ENCODE data around the gene MAX. TPM values are rescaled to one million over a fixed set of nuclear protein-coding genes. Genes with fewer than 3 reads are reported as not detected.

Gene MAX
- total and polyA plus RNA-seq, 3 donors from 2014 or later = 53.1 to 56.7 (median 56.4) TPM

GRCh38 chr14:65144170-65144569 lies 41.9 kb upstream of the MAX start:
- no peak overlapping the region for H3K4me3 ChIP-seq
- 87 to 89% methylated on average over 8 of the region's 8 CpGs for WGBS, 2 donors
- DNase-seq = no peak
- no peaks in the 10 kb centered on the region for H3K27me3 ChIP-seq
- no peaks in the 10 kb centered on the region for H3K4me1 ChIP-seq
- intact Hi-C loops (cut with DNase I; ENCODE audit: low total_unique reads) = no loop called here
- H3K27ac ChIP-seq = no peak overlapping the region
- H3K9me3 ChIP-seq = no peaks in the 10 kb centered on the region
- TF ChIP-seq, protein P1, sequence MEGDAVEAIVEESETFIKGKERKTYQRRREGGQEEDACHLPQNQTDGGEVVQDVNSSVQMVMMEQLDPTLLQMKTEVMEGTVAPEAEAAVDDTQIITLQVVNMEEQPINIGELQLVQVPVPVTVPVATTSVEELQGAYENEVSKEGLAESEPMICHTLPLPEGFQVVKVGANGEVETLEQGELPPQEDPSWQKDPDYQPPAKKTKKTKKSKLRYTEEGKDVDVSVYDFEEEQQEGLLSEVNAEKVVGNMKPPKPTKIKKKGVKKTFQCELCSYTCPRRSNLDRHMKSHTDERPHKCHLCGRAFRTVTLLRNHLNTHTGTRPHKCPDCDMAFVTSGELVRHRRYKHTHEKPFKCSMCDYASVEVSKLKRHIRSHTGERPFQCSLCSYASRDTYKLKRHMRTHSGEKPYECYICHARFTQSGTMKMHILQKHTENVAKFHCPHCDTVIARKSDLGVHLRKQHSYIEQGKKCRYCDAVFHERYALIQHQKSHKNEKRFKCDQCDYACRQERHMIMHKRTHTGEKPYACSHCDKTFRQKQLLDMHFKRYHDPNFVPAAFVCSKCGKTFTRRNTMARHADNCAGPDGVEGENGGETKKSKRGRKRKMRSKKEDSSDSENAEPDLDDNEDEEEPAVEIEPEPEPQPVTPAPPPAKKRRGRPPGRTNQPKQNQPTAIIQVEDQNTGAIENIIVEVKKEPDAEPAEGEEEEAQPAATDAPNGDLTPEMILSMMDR (IDR thresholded peaks at IDR 0.05) = no peak
- no peak for TF ChIP-seq POLR2A (IDR thresholded peaks at IDR 0.05)
- H3K36me3 ChIP-seq (ENCODE audit: low read depth, missing control alignments) = no peaks in the 10 kb centered on the region

DNA sequence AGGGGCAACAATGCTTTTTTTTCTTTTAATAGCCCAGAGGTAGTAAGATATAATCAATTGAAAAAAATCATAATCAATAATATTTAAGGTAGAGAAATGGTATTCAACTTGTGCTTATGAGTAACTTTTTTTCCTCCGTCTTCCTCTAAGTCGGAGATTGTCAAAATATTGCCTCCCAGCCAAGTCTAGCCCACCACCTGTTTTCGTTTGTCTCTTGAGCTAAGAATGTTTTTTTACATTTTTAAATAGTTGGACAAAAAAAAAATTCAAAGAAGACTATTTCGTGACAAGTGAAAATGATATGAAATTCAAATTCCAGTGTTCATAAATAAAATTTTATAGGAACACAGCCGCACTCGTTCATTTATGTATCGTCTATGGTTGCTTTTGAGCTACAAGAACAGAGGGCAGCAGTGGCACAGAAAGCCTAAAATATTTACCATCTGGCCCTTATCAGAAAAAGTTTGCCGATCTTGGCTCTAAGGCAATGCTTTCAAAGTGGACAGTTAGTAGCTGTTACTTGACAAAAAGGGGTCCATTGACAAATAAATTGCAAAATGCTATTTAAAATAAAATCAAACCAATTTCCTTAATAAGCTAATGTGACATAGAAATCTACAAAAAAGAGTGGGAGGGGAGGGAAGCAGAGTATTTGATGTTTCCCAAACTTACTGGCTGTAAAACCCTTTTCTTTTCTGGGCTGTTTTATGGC lies 40.8 kb upstream of the MAX start:
- intact Hi-C loops (cut with DNase I; ENCODE audit: low total_unique reads) = no loop called here
- no peak for TF ChIP-seq POLR2A (IDR thresholded peaks at IDR 0.05)
- TF ChIP-seq, protein P1 (IDR thresholded peaks at IDR 0.05) = no peak
- no peaks in the 10 kb centered on the region for H3K27me3 ChIP-seq
- WGBS, 2 donors = 72 to 78% methylated on average over 8 of the region's 8 CpGs
- no peak overlapping the region for H3K27ac ChIP-seq
- no peak for DNase-seq
- H3K36me3 ChIP-seq (ENCODE audit: low read depth, missing control alignments) = no peaks in the 10 kb centered on the region
- H3K4me1 ChIP-seq = no peaks in the 10 kb centered on the region
- H3K4me3 ChIP-seq = no peak overlapping the region
- no peaks in the 10 kb centered on the region for H3K9me3 ChIP-seq

GRCh38 chr14:65142429-65142828 lies 40.1 kb upstream of the MAX start:
- Histone ChIP-seq H3K36me3 (ENCODE audit: low read depth, missing control alignments) (no peaks in the 10 kb centered on the region), H3K27me3 (no peaks in the 10 kb centered on the region), H3K4me1 (no peaks in the 10 kb centered on the region), H3K9me3 (no peaks in the 10 kb centered on the region), H3K27ac (no peak overlapping the region), H3K4me3 (no peak overlapping the region)
- DNase-seq = no peak
- 80 to 82% methylated on average over 4 of the region's 4 CpGs for WGBS, 2 donors
- intact Hi-C loops (cut with DNase I; ENCODE audit: low total_unique reads) = no loop called here
- TF ChIP-seq, protein P1 (IDR thresholded peaks at IDR 0.05) = no peak
- TF ChIP-seq POLR2A (IDR thresholded peaks at IDR 0.05) = no peak

DNA sequence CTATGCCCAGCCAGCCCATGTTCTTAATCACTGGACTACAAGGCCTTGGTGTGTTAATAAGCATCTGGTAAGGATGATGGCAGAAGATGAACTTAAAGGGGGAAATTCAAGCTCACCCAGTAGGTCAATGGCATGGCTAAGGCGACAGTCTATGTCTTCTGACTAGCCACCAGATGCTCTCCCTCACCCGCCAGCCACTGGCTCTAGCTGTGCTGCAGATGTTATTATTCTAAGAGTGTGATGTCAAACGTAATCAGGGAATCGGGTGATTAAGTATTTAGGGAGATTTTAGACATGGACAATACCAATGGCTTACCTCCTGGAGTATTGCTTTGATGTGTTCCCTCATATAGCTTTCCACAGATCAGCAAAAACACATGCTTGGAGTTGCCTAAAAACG lies 39.2 kb upstream of the MAX start:
- TF ChIP-seq, protein P1 (IDR thresholded peaks at IDR 0.05) = no peak
- no peak for TF ChIP-seq POLR2A (IDR thresholded peaks at IDR 0.05)
- H3K4me3 ChIP-seq = no peak overlapping the region
- H3K27ac ChIP-seq = no peak overlapping the region
- no peaks in the 10 kb centered on the region for H3K36me3 ChIP-seq (ENCODE audit: low read depth, missing control alignments)
- 85 to 89% methylated on average over 5 of the region's 5 CpGs for WGBS, 2 donors
- no peaks in the 10 kb centered on the region for H3K4me1 ChIP-seq
- no peaks in the 10 kb centered on the region for H3K9me3 ChIP-seq
- no peak for DNase-seq
- intact Hi-C loops (cut with DNase I; ENCODE audit: low total_unique reads) = no loop called here
- no peaks in the 10 kb centered on the region for H3K27me3 ChIP-seq
